NAMALWA (cell line): ENCODE measurements around the gene NRXN3.
A peak's percentile ranks its signal among the peaks of the same experiment; 100 is the strongest.

Experiments used
- DNase-seq: peaks from one replicate; pipeline ENCODE4 v3.0.0-alpha.2; 2015; ENCODE audit warnings: low spot score

NRXN3 gene

DNA sequence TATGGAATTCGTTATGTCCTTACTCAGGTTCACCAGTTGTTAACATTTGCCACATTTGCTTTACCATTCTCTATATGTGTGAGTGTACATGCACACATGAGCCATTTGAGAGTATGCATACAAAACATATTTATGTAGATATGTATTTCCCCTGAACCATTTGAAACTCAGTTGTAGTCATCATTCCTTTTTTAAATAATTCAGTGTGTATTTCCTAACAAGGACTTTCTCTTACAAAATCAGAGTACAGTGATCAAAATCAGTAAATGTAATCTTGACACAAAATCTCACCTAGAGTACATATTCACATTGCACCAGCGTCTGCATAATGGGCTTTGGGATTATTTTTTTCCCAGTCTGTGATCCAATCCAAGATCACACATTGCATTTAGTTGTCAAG is 1656.2 kb downstream of the NRXN3 start:
- DNase-seq, result no peak

DNA sequence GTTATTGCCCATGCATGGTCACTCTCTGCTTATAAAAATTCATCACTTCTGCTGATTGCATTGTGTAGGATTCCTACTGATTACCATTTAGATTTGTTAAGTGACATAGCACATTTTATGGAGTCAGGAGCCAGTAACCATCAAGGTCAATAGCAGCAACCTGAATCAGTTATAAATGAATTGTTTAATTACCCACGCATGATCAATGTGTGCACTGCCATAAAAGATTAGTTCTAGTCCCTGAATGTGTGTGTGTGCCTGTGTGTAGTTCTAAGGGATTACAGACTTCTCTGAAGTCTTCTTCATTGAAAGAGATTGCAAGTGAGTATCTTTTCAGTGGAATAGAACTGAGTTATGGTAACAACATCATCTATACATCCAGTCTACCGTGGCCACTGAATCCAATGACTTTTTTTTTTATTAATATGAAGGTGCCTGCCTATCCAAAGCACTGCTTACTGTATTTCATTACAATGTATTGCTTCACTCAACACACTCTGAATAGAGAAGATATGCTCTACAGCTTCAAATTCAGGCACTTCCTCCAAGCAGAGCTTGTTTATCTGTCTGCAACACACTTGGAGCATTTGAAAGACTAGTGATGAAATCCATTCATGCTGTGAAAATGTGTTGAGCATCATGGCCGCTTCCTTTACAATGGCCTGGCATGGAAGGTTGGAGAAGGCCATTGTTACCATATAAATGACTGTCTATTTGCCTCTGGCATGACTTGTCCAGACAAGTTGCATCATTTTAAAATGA is 1659.4 kb downstream of the NRXN3 start:
- no peak for DNase-seq

DNA sequence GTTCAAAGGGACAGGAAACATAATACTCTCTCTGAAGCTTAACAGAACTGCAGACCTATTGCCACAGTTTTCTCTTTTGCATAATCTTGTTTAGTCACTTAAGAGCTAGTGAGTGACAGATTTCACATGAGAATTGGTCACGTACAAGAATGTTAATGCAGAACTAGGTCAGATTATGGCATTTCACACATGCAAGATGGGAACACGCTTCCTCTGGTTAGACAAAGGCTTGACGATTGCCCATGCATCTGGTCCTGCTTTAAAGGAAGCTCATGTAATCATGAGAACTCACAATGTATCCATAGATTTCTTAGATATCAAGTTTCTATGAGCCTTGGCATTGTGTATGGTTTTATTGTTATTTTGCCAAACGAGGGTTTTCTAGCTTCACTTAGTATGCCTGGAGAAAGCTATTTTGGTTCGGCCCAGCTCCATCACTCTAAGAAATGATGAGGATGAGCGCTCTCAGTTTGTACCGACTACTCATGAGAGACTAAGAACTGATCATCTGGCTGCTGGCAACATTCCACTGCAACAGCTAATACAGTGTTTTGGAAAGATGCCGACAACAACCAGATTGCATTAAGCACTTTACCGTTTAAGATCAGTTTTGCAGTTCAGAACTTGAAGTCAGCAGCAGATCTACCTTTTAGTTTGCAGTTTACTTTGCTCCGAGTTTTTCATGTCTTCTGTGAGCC is 1661.2 kb downstream of the NRXN3 start:
- no peak for DNase-seq

DNA sequence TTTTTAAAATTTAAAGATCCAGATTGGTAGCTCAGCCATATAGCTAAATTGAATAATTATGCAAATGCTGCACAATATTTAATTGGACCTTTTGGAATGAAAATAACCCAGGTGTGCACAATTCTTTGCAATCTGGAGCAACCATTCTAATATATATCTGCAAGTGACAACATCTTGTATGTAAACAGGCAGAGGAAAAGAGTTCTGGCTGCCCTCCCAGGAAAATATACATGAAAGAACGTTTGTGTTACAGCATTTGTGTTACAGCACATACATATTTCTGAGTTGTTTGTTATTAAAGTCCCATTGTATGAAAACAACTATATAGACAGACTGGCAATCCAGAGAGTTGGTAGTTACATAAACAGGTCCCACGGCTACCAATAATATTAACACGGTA is 1663.6 kb downstream of the NRXN3 start:
- no peak for DNase-seq

DNA sequence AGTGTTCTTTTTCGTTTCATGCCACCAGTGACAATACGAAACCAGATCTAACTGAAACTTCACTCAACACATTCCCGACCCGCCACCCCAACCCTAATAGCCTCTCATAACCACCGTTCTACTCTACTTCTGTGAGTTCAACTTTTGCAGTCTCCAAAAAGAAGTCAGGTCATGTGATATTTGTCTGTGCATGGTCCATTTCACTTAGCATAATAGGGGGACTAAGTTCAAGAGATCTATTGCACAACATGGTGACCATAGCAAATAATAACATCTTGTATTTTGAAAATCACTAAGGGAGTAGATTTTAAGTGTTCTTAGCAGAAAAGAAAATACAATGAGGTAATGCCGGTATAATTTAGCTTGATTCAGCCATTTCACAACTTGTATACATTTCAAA is 1664.7 kb downstream of the NRXN3 start:
- no peak for DNase-seq

DNA sequence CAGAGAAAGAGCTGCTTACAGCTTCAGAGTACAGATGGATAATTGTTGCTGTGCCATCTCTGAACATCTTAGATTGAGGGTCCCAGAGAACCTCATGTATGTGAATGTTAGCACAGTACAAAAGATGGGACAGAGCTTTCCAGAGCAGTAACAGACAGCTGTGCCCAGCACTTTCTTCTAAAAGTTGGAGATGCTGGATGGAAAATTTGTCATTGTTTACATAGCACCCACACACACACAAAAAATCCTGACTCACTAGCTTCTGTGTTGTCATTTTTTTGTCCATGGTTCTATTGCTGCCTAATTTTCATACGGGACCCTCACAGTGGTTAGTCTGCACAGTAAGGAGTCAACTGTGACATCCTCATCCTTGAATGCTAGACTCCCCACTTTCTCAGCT is 1666.4 kb downstream of the NRXN3 start:
- no peak for DNase-seq

DNA sequence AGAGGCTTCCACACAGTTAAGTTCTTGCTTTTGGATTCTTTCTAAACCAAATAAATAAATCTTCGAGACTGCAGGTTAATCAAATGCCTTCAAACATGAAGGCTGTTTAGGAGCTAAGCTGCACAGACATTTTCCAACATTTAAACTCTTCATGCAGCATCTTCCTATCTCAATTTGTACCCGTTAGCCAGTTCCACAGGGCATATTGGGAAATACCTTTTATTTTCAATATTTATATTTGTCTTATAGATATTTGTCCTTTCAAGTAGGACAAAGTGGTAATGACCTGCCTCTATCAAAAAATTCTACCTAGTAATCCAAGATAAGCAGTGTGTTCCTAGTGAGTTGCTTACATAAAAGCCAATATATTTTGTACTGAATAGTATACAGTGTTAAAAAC is 1667.5 kb downstream of the NRXN3 start:
- DNase-seq, result no peak

DNA sequence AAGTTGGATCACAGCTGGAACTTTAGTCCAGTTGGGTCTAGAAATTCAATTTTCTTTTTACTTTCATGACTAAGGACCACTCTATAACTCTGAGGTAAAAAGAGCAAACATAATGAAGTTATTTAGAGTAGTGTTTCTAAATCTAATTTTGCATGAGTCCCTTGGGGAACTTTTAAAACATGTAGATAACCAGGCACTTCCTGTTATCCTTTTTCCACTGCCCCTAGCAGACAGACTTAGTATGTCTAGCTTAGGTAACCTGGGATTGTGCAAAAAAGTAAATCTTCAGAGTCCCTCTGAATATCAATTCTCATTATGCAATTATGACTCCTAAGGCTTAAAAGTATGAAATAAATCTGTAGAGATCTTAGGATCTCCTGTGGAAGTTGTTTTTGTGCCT is 1669.9 kb downstream of the NRXN3 start:
- DNase-seq, result no peak

DNA sequence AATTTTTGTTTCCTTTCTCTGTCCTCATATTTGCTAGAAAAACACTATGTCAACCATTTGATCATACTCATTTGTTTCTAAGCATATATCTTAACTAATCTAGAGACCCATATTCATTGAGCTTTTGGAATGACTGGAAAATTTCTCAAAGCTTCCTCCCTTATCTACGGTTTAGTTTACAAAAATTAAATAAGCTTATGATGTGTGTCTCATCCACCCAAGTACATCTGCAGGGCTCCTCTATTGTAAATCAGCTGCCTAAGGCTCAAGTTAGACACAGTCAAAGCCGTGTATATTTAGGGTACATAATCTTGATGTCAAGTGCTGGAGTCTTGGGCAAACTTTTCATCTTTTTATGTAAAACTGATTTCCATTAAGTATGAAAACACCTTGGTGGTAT is 1670.7 kb downstream of the NRXN3 start:
- no peak for DNase-seq

DNA sequence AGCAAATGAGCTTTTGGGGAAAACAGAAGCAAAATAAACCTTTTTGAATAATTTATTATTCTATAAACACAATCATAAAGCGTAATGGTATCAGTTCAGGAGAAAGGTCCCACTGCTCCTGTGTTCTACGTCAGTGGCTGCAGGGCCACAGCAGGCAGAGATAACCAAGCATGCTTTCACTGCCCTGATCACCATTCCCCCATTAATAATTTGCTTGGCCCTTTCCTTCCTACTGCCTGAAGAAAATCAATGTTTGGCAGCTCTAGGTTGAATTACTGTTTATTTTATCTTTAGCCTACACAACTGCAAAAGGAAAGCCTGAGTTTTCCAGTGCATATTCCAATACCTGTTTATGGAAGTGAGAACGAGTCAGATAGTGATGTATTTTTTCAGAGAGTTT is 1671.3 kb downstream of the NRXN3 start:
- no peak for DNase-seq

DNA sequence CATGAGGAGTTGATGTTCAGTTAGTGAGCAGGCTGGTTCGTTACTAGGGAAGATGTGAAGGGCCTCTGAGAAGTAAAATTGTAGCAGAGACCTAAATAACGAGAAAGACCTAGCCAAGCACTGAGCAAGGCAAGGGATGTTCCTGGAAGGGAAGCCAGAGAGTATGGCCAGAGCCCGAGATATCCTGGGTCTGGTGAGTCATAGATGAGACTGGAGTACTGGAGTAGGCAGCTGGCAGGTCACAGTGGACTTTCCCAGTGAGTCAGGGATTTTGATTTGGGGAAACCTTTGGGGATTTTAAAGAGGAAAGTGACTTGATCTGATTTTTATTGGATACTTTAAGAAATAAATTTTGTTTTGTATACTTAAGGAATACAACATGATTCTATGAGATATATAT is 1672.1 kb downstream of the NRXN3 start:
- DNase-seq, result no peak

DNA sequence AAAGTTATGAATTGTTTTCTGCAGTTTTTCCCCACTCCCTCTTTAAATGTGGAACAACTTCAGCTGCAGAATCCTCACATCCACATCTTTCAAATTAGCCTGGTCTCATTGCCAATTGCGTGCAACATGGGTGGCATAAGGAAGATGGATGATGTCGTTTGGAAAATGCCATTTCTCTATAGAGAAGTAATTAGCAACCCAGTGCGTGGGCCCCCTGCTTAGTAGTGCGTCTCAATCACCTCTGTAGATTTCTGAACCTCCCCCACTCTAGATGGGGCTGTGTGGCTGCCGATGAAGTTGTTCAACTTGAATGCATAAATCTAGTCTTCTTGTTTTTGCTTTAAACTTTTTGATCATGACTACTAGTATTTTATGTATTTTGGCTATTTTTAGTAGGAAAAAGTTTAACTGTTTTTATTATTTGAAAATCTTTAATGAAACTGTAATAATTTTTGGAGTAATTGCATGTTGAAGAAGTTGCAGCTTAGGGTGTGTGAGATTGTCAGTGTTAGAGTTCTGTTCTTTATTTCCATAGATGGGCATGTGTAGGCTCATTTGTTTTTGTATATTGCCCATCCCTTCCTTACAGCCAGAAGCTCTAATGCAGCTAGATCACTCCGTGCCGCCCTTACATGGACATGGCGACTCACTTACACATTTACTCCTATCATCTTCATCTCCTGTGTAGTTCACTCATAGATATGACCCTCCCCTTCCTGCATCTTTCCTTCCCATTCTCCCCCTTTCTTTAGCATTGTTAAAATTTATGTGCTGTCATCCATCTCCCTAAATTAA is 1683.0 kb downstream of the NRXN3 start:
- no peak for DNase-seq

DNA sequence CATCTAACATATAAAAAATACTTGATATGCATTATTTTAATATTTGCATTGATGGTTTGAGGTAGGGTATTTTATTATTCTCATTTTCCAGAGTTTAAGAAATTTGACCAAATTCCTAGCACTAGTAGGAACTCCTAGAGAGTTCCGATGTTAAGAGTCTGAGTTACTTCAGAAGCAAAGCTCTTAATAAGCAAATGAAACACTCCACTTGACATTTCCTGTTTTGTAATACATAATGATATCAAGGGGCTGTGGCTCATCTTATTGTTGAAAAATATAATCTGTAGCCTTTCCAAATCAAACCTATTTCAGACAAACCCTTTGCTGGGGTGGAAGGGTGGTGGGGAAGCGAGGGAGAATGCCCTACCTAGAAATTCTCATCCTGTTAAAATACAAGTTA is 1685.6 kb downstream of the NRXN3 start:
- DNase-seq, result no peak

DNA sequence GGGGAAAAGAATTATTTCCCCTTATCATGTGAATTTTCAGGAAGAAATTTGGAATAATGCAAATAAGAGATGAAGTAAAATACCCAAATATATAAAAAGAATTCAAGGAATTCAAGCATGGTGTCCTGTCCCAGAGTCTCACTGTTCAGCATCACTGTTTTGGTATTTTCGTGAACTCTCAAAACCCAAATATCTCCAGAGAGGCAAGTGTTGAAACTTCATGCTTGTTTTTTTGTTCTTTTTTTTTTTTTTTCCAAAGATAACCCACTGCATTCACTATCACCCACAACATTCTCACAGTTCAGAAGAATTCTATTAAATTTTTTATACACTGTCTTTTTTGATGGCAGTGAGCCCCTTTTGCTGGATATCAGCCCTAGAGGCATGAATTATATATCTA is 1686.2 kb downstream of the NRXN3 start:
- DNase-seq, result no peak

DNA sequence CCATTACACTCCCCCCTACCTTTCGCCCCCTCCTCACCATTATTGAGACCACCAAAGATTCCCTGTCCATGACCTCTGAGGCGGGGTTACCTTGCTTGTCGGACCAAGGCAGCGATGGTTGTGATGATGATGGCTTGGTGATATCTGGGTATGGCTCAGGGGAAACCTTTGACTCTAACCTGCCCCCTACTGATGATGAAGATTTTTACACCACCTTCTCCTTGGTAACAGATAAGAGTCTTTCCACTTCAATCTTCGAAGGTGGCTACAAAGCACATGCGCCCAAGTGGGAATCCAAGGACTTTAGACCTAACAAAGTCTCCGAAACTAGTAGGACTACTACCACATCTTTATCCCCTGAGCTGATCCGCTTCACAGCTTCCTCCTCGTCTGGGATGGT is 1690.9 kb downstream of the NRXN3 start:
- peak; percentile 4 for DNase-seq

DNA sequence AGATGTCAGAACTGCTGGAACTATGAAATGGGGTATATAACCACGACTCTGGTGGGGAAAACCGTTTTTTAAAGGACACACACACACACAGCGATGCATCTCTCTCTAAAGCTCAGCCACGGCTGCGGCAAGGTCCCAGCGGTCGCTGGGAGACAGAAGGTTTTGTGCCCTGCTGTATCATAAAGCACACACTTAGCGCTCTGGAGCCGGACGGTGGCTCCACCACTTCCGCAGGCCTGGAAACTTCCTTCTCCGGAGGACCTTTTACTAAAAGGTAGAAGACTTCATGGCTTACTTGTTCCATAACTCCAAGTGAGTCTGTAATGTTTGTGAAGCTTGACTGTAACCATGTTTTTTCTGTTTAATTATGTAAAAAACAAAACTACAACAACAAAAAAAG is 1691.9 kb downstream of the NRXN3 start:
- DNase-seq, result no peak

DNA sequence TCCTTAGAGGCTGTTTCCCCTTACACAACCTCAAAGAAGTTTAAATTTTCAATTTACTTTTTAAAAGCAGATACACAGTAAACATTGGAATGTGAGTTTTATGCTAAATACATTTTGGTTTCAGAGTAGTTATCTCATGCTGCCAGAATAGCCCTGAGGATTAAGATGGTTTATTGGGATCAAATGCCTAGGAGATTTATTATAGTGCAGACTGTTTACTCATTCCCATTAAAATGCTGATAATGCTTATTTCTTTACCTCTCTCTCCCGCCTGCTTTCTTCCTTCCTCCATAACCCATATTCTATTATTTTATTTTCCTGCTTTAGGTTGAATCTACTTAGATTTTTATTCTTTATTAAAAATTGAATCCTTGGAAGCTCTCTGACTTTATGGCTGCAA is 1701.0 kb downstream of the NRXN3 start:
- DNase-seq, result no peak

DNA sequence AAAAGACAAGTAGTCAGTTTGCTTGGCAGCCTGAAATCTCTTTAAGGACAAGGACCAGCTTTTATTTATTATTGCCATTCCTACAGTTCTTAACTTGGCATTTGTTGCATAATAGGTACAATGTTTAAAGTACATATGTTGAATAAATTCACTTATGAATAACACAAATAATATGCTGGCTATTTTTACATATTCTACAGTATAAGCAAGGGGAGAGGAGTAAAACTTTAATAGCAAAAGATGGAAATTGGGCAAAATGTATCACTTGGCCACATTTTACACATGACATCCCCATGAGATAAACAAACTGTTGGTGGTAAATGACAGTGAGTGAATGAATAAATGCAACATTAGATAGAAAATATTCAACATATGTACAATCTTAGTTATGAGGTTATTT is 1708.1 kb downstream of the NRXN3 start:
- DNase-seq, result no peak

DNA sequence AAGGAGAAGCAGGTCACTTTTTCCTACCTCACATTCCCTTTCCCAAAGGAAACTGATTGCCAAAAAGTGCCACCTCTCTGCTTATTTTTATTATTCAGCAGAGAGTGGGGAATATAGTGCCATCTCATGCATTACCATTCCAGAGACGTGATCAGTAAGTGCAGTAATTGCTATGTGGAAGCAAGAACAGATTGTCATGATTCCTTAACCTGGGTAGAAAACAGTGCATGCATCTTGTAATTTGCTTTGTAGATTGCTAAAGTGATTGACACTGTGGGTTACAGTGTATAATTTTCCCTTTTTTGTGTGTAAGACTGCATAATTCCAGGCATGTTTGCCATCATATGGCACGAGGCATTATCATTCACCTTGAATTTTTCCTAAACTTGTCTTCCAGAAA is 1708.6 kb downstream of the NRXN3 start:
- no peak for DNase-seq

DNA sequence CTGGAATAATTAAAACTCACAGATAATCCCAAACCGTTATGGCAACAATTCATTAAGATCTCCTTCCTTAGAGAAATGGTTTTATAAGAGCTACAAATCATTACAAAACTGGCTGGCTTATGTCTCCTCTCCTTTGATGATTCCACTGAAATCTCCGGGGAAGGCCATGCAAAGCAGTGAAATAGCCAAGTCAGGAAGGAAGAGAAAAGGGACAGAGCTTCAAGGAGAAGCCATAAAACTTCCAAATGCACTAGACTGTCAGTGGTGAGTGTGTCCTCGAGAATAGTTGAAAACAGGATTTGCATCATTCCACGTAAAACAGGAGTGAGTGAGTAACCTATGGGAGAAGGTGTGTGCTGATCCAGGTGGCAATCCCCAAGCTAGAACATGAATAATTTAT is 1711.1 kb downstream of the NRXN3 start:
- no peak for DNase-seq

DNA sequence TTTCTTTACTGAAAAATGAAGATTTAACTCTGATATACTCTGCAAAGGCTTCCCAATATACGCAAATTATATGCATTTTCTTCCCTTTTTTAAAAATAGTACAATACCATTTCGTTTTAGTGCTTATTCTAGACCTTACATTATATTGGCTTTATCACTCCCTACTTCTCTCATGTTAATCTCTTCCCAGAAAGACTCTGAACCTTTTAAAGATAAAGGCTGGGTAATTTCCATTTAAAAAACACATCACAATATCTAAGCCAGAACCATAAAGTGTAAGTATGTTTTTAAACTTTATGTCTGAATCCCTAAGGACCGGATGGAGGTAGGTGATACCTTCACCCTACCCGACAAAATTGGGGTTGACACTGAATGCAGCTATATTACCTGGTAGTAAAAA is 1720.4 kb downstream of the NRXN3 start:
- no peak for DNase-seq

DNA sequence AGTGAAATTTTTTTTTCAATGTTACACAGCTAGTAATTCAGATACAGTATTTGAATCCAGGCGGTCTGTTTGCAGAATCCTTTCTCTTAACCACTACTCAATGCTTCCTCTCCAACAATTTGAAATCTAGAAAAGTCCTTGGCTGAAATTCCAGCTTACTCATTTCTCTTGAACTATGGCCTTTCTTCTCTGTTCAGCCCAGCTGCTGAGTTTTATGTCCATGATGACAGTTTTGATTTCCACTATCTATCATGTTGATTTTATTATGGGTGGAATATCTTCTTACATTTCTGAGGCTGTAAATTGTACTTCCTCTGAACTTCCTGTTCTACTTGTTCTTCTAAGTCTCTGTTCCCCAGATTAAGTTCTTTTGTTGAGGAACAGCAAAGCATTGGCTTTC is 1725.8 kb downstream of the NRXN3 start:
- no peak for DNase-seq

DNA sequence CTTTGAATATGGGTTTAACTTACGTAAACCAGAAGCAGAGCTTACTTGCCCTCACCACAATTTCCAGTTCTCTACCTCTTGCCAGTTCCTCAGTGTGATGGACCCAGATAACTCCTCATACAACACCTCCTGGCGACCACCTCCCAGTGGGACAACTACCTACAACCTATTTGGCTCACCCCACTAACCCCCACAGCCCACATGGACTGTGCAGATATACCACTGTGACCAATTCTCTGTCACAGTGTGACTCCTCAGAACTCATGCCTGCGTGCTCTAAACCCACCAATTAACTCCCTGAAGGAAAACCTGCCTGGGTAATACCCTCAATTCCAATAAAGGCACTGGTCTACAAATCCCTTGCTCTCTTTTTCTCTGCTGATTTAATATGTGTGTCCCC is 1729.4 kb downstream of the NRXN3 start:
- DNase-seq, result no peak
